ENCODE results near the gene CPXM1. TPM values are rescaled to one million over a fixed set of nuclear protein-coding genes. Genes with fewer than 3 reads are reported as not detected.

Gene CPXM1
- polyA plus RNA-seq, 3 donors = 0.05 TPM; not detected in 2

- H3K36me3 ChIP-seq (replicated peaks in 1 of 2; ENCODE audit: control insufficient read depth in 1 of 2, insufficient read depth in 2 of 2, low read length in 2 of 2) = no peaks in the 10 kb centered on the region
- H3K79me2 ChIP-seq (ENCODE audit: insufficient read depth, low read length) = no peaks in the 10 kb centered on the region
- H3K27me3 ChIP-seq (ENCODE audit: control insufficient read depth in 2 of 2, insufficient read depth in 2 of 2, low read length in 2 of 2) = peaks cover 0 to 16% of the 10 kb centered on the region in 2 donors
- H3K27ac ChIP-seq (ENCODE audit: low read depth in 1 of 2, low read length in 2 of 2) = no peak overlapping the region
- H3K4me3 ChIP-seq (replicated peaks in 1 of 3; ENCODE audit: low read depth in 2 of 3, low read length in 3 of 3) = no peak overlapping the region
- no peaks in the 10 kb centered on the region for H4K20me1 ChIP-seq (ENCODE audit: insufficient read depth, low read length)
- H3K9me3 ChIP-seq (replicated peaks in 1 of 2; ENCODE audit: control insufficient read depth in 1 of 2, insufficient read depth in 1 of 2, low read length in 2 of 2) = no peaks in the 10 kb centered on the region
- no peak overlapping the region for H3K4me2 ChIP-seq (replicated peaks; ENCODE audit: extremely low read depth, low read length, poor library complexity, severe bottlenecking)
- peaks cover 16% of the 10 kb centered on the region for H3K4me1 Mint-ChIP-seq
- H3K4me3 Mint-ChIP-seq = no peak overlapping the region
- intact Hi-C loops (cut with micrococcal nuclease) = no loop called here
- peaks cover 12 to 15% of the 10 kb centered on the region in 2 donors for H3K4me1 ChIP-seq (ENCODE audit: control insufficient read depth in 1 of 2, insufficient read depth in 2 of 2, low read length in 2 of 2)
- H3K9me3 Mint-ChIP-seq = peaks cover 0 to 6% (median 5%) of the 10 kb centered on the region in 7 donors
- no peak overlapping the region for H3K9ac ChIP-seq (ENCODE audit: insufficient read depth, low read length, poor library complexity, severe bottlenecking)
- peaks cover 13 to 23% (median 16%) of the 10 kb centered on the region in 3 donors for H3K27me3 Mint-ChIP-seq (ENCODE audit: low read depth in 3 of 3)
- 94% methylated on average over 24 of the region's 24 CpGs for WGBS (ENCODE audit: insufficient coverage)
- TF ChIP-seq, protein P1, sequence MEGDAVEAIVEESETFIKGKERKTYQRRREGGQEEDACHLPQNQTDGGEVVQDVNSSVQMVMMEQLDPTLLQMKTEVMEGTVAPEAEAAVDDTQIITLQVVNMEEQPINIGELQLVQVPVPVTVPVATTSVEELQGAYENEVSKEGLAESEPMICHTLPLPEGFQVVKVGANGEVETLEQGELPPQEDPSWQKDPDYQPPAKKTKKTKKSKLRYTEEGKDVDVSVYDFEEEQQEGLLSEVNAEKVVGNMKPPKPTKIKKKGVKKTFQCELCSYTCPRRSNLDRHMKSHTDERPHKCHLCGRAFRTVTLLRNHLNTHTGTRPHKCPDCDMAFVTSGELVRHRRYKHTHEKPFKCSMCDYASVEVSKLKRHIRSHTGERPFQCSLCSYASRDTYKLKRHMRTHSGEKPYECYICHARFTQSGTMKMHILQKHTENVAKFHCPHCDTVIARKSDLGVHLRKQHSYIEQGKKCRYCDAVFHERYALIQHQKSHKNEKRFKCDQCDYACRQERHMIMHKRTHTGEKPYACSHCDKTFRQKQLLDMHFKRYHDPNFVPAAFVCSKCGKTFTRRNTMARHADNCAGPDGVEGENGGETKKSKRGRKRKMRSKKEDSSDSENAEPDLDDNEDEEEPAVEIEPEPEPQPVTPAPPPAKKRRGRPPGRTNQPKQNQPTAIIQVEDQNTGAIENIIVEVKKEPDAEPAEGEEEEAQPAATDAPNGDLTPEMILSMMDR (IDR thresholded peaks at IDR 0.05) = no peak
- H3K27ac Mint-ChIP-seq = peak overlapping the region in 1 of 7 donors; percentile 48
- peaks cover 3 to 5% of the 10 kb centered on the region in 2 donors for H3K36me3 Mint-ChIP-seq
- no peak overlapping the region for H2AFZ ChIP-seq (ENCODE audit: insufficient read depth, low read depth, low read length, poor library complexity, severe bottlenecking)
- DNase-seq = no peak
These were observed 5.0 kb downstream of the CPXM1 start for GRCh38 chr20:2795451-2795850.

- intact Hi-C loops (cut with micrococcal nuclease) = no loop called here
- no peaks in the 10 kb centered on the region for H3K9me3 ChIP-seq (replicated peaks in 1 of 2; ENCODE audit: control insufficient read depth in 1 of 2, insufficient read depth in 1 of 2, low read length in 2 of 2)
- peaks cover 0 to 12% of the 10 kb centered on the region in 2 donors for H3K27me3 ChIP-seq (ENCODE audit: control insufficient read depth in 2 of 2, insufficient read depth in 2 of 2, low read length in 2 of 2)
- peaks cover 8 to 10% of the 10 kb centered on the region in 2 donors for H3K4me1 ChIP-seq (ENCODE audit: control insufficient read depth in 1 of 2, insufficient read depth in 2 of 2, low read length in 2 of 2)
- no peaks in the 10 kb centered on the region for H4K20me1 ChIP-seq (ENCODE audit: insufficient read depth, low read length)
- whole genome bisulfite sequencing (ENCODE audit: insufficient coverage) = 91% methylated on average over 11 of the region's 11 CpGs
- H3K4me1 Mint-ChIP-seq = peaks cover 13% of the 10 kb centered on the region
- H3K4me2 ChIP-seq (replicated peaks; ENCODE audit: extremely low read depth, low read length, poor library complexity, severe bottlenecking) = no peak overlapping the region
- H3K36me3 Mint-ChIP-seq = peaks cover under 1 to 3% of the 10 kb centered on the region in 2 donors
- peaks cover 10 to 20% (median 13%) of the 10 kb centered on the region in 3 donors for H3K27me3 Mint-ChIP-seq (ENCODE audit: low read depth in 3 of 3)
- no peak for DNase-seq
- no peak overlapping the region for H3K4me3 ChIP-seq (replicated peaks in 1 of 3; ENCODE audit: low read depth in 2 of 3, low read length in 3 of 3)
- H3K9me3 Mint-ChIP-seq = peaks cover 0 to 4% (median 3%) of the 10 kb centered on the region in 7 donors
- no peak overlapping the region for H3K9ac ChIP-seq (ENCODE audit: insufficient read depth, low read length, poor library complexity, severe bottlenecking)
- no peaks in the 10 kb centered on the region for H3K79me2 ChIP-seq (ENCODE audit: insufficient read depth, low read length)
- H3K27ac ChIP-seq (ENCODE audit: low read depth in 1 of 2, low read length in 2 of 2) = no peak overlapping the region
- H2AFZ ChIP-seq (ENCODE audit: insufficient read depth, low read depth, low read length, poor library complexity, severe bottlenecking) = no peak overlapping the region
- TF ChIP-seq, protein P1 (IDR thresholded peaks at IDR 0.05) = no peak
- H3K4me3 Mint-ChIP-seq = no peak overlapping the region
- H3K27ac Mint-ChIP-seq = no peak overlapping the region
- H3K36me3 ChIP-seq (replicated peaks in 1 of 2; ENCODE audit: control insufficient read depth in 1 of 2, insufficient read depth in 2 of 2, low read length in 2 of 2) = no peaks in the 10 kb centered on the region
These were observed 5.5 kb downstream of the CPXM1 start for GRCh38 chr20:2794866-2795447.
